ENCODE measurements around the gene SFXN4. TPM values are rescaled to one million over a fixed set of nuclear protein-coding genes. Genes with fewer than 3 reads are reported as not detected.

SFXN4 gene
- total RNA-seq, 1 donor from 2014 or later: 21.9 TPM

- Histone ChIP-seq H3K27me3 (ENCODE audit: control insufficient read depth, insufficient read depth, low read length) (no peaks in the 10 kb centered on the region), H3K36me3 (ENCODE audit: control insufficient read depth, insufficient read depth, low read length) (no peaks in the 10 kb centered on the region), H3K4me3 (ENCODE audit: low read depth, low read length) (peak overlapping the region; percentile 65)
- TF ChIP-seq, protein P1, sequence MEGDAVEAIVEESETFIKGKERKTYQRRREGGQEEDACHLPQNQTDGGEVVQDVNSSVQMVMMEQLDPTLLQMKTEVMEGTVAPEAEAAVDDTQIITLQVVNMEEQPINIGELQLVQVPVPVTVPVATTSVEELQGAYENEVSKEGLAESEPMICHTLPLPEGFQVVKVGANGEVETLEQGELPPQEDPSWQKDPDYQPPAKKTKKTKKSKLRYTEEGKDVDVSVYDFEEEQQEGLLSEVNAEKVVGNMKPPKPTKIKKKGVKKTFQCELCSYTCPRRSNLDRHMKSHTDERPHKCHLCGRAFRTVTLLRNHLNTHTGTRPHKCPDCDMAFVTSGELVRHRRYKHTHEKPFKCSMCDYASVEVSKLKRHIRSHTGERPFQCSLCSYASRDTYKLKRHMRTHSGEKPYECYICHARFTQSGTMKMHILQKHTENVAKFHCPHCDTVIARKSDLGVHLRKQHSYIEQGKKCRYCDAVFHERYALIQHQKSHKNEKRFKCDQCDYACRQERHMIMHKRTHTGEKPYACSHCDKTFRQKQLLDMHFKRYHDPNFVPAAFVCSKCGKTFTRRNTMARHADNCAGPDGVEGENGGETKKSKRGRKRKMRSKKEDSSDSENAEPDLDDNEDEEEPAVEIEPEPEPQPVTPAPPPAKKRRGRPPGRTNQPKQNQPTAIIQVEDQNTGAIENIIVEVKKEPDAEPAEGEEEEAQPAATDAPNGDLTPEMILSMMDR (IDR thresholded peaks at IDR 0.05; ENCODE audit: insufficient read depth, low read length, poor library complexity, severe bottlenecking): no peak
- no peak for DNase-seq (ENCODE audit: low read depth)
Observed at GRCh38 chr10:119104654-119105015, 60.9 kb downstream of the SFXN4 start.

DNA sequence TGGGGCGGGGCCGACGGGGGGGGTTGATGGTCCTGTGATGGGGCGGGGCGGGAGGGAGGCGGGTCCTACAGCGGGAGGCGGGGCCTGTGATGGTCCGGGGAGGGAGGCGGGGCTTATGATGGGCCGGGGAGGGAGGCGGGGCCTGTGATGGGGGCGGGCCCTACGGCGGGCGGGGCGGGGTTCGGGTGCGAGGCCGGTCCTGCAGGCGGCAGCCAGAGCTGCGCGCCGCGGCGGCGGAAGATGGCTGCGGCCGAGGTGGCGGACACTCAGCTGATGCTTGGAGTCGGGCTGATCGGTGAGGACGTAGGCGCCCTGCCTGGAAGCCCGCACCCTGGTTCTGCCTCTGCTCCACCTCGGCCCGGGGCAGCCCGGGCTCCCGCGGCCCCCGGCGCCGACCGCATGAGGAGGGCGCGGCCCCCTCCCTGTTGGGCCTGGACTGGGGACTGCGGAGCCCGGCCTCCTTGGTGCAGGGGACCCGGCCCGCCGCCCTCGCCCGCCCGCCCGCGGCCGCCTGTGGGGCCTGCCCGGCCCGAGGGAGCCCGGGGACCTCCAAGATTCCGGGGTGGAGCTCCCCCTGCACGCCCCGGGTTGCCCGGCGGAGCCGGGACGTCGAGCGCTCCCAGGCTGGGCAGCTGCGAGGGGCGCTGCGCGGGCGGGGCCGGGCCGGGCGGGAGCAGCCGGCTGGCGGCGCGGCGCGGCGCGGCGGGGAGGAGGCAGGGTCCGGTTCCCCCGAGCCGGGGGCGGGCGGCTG, 61.4 kb downstream of the SFXN4 start, which contains the start of gene DENND10:
DENND10 (plus strand) TSS at position 211 of the 751 bp plus-strand sequence; CDS start at position 241, 30 bp downstream.
- TF ChIP-seq, protein P1 (IDR thresholded peaks at IDR 0.05; ENCODE audit: insufficient read depth, low read length, poor library complexity, severe bottlenecking): no peak

DNA sequence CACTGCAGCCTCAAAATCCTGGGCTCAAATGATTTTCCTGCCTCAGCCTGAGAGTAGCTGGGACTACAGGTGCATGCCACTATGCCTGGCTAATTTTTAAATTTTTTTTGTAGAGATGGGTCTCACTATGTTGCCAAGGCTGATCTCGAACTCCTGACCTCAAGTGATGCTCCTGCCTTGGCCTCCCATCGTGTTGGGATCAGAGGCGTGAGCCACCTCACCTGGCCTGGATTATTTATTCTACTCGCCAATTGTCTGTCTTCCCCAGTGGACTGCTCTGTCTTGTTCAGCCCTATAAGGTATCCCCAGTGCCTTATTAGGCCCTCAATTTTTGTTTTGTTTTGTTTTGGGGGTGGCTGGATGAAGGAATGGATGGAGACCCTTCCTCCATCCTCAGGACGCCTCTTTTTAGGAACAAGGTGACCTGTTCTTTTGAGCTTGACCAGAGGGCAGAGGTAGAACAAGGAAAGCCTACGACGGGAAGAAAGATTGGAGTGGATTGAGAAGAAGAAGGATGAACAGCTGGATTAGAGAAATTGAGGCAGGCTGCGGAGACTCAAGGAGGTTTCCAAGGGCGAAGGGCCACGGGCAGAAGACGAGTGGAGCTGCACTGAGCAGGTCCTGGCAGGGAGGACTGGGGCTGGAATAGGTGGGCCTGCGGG, 62.1 kb downstream of the SFXN4 start:
- DNase-seq (ENCODE audit: low read depth): no peak
- Histone ChIP-seq H3K4me3 (ENCODE audit: low read depth, low read length) (no peak overlapping the region), H3K27me3 (ENCODE audit: control insufficient read depth, insufficient read depth, low read length) (no peaks in the 10 kb centered on the region), H3K36me3 (ENCODE audit: control insufficient read depth, insufficient read depth, low read length) (no peaks in the 10 kb centered on the region)
- TF ChIP-seq, protein P1 (IDR thresholded peaks at IDR 0.05; ENCODE audit: insufficient read depth, low read length, poor library complexity, severe bottlenecking): no peak

More for the DNA sequence above, 61.4 kb downstream of the SFXN4 start, which contains the start of gene DENND10:
- no peak for DNase-seq (ENCODE audit: low read depth)
- peak within 1 kb of the TSS; percentile 65 for H3K4me3 ChIP-seq (ENCODE audit: low read depth, low read length)
- H3K27me3 ChIP-seq (ENCODE audit: control insufficient read depth, insufficient read depth, low read length): no peaks in the 10 kb centered on the region
- no peaks in the 10 kb centered on the region for H3K36me3 ChIP-seq (ENCODE audit: control insufficient read depth, insufficient read depth, low read length)

GRCh38 chr10:119101366-119102098, 64.0 kb downstream of the SFXN4 start:
- H3K4me3 ChIP-seq (ENCODE audit: low read depth, low read length): no peak overlapping the region
- no peak for DNase-seq (ENCODE audit: low read depth)
- no peaks in the 10 kb centered on the region for H3K36me3 ChIP-seq (ENCODE audit: control insufficient read depth, insufficient read depth, low read length)
- TF ChIP-seq, protein P1 (IDR thresholded peaks at IDR 0.05; ENCODE audit: insufficient read depth, low read length, poor library complexity, severe bottlenecking): no peak
- H3K27me3 ChIP-seq (ENCODE audit: control insufficient read depth, insufficient read depth, low read length): no peaks in the 10 kb centered on the region

GRCh38 chr10:119100434-119101238, 64.9 kb downstream of the SFXN4 start:
- no peaks in the 10 kb centered on the region for H3K36me3 ChIP-seq (ENCODE audit: control insufficient read depth, insufficient read depth, low read length)
- no peak for DNase-seq (ENCODE audit: low read depth)
- TF ChIP-seq, protein P1 (IDR thresholded peaks at IDR 0.05; ENCODE audit: insufficient read depth, low read length, poor library complexity, severe bottlenecking): no peak
- H3K27me3 ChIP-seq (ENCODE audit: control insufficient read depth, insufficient read depth, low read length): no peaks in the 10 kb centered on the region
- H3K4me3 ChIP-seq (ENCODE audit: low read depth, low read length): no peak overlapping the region
